Pancreas (tissue), 10 donors: ENCODE results near the gene ACTG2. TPM values are rescaled to one million over a fixed set of nuclear protein-coding genes. Genes with fewer than 3 reads are reported as not detected.

Experiments used
- ATAC-seq, 4 donors: fragments of 200-7000 bp; cut with Tn5 transposase; one replicate each; pipeline versions ENCODE4 v1.8.0 to v1.9.1; 2020; ENCODE audit warnings: mild to moderate bottlenecking in 4 of 4, moderate library complexity in 4 of 4
- DNase-seq, 6 donors: peaks; one replicate each; pipeline ENCODE4 v3.0.0-alpha.2; 2020
- FAIRE-seq: peaks from 2 replicates; lab custom pipeline; 2012; peaks lifted over from hg19 to GRCh38; lab: Jason Lieb, UNC
- H3K27ac ChIP-seq, 4 donors: fragments of 200-600 bp; sonication (generic); 1 replicate in 3 of 4; 2 replicates in 1 of 4; pipeline versions ENCODE4 v1.5.0 to v1.8.0; 2020
- H3K27me3 ChIP-seq, 4 donors: fragments of 200-600 bp; one replicate each; pipeline ENCODE4 v1.8.0; 2021
- H3K36me3 ChIP-seq, 3 donors: fragments of 200-600 bp; sonication (generic) in 1 of 3; one replicate each; pipeline versions ENCODE4 v1.5.0 to v1.8.0; 2020 to 2021
- H3K4me1 ChIP-seq, 3 donors: fragments of 200-600 bp; one replicate each; pipeline ENCODE4 v1.8.0; 2021
- H3K4me3 ChIP-seq, 4 donors: fragments of 200-600 bp; sonication (generic) in 2 of 4; one replicate each; pipeline versions ENCODE4 v1.5.0 to v1.8.0; 2020 to 2021
- H3K9me3 ChIP-seq, 4 donors: fragments of 200-600 bp; one replicate each; pipeline ENCODE4 v1.8.0; 2021
- WGBS, 2 donors: extraction: QIAGEN DNeasy Blood & Tissue Kit; methylation state at CpG; one replicate each; pipeline ENCODE4 v1.1.7; 2013; 5-methylcytosine and 5-hydroxymethylcytosine counted together
- intact Hi-C, 3 donors: fragments of 100-400 bp; cut with DNase I; formaldehyde crosslinking; loops; one replicate each; pipeline versions ENCODE4 v1.11.1 to v1.14.2; 2022
- polyA plus RNA-seq, 2 donors: library from polyadenylated mRNA; stranded (reverse); fragments of 200-250 nt; gene quantifications; one replicate each; pipeline ENCODE4 v1.2.3, GENCODE V29; 2013
- total RNA-seq, 6 donors: library from RNA; stranded (reverse); fragmentation: NEBNext Ultra II Directional in 4 of 6; extraction: Animal tissue kit (Norgen Biotek cat#: 25700) in 4 of 6; gene quantifications; one replicate each; pipeline versions ENCODE4 v1.2.1 to v1.2.4, GENCODE V29; 2021 to 2023
- TF ChIP-seq, protein P1 (sequence below), 4 donors: fragments of 200-600 bp; sonication (generic) in 3 of 4; IDR thresholded peaks; one replicate each; pipeline versions ENCODE4 v1.5.0 to v1.8.0; 2021; ENCODE audit warnings: antibody characterized with exemption in 4 of 4
- donor health status: healthy with polysubstance abuse.
- donor health status: DM: no; HTN: no; CAD: no; lungs with moderate emphysema.
- donor health status: DM: no; HTN: no; CAD: no.
- donor health status: control.
- donor health status: control.
- donor health status: Bipolar disorder and iron deficiency.
- donor health status: DM: yes; HTN: yes; CAD: no.
- donor health status: DM: no; HTN: no; CAD: no.
- donor health status: DM: no; HTN: no; CAD: no.
- donor health status: DM: yes; HTN: yes; CAD: no.

ACTG2 gene
- total and polyA plus RNA-seq, 8 donors = 0.28 to 76.3 (median 1.7) TPM

DNA sequence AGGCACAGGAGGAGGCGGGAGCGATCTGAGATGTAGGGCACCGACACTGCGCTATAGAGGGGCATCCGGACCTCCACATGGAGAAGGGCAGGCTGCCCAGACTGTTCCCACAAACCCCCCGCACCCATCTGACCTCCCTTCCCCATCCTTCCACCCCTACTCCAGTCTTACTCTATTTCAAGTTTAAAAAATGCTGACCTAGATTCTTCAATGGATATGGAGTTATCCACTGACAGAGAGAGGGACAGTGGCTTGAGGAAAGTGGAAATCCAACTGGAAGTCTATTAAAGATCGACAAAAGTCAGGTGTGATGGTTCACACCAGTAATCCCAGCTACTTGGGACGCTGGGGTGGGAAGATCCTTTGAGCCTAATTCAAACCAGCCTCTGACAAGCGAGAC lies 28.8 kb downstream of the ACTG2 start:
- no peak for FAIRE-seq
- H3K36me3 ChIP-seq = no peaks in the 10 kb centered on the region

GRCh38 chr2:73922681-73923080 lies 29.9 kb downstream of the ACTG2 start:
- TF ChIP-seq, protein P1, sequence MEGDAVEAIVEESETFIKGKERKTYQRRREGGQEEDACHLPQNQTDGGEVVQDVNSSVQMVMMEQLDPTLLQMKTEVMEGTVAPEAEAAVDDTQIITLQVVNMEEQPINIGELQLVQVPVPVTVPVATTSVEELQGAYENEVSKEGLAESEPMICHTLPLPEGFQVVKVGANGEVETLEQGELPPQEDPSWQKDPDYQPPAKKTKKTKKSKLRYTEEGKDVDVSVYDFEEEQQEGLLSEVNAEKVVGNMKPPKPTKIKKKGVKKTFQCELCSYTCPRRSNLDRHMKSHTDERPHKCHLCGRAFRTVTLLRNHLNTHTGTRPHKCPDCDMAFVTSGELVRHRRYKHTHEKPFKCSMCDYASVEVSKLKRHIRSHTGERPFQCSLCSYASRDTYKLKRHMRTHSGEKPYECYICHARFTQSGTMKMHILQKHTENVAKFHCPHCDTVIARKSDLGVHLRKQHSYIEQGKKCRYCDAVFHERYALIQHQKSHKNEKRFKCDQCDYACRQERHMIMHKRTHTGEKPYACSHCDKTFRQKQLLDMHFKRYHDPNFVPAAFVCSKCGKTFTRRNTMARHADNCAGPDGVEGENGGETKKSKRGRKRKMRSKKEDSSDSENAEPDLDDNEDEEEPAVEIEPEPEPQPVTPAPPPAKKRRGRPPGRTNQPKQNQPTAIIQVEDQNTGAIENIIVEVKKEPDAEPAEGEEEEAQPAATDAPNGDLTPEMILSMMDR (IDR thresholded peaks at IDR 0.05) = no peak
- no peak for DNase-seq
- no peak for ATAC-seq

More for the DNA sequence above, 28.8 kb downstream of the ACTG2 start:
- TF ChIP-seq, protein P1 (IDR thresholded peaks at IDR 0.05) = no peak
- Histone ChIP-seq H3K4me3 (no peak overlapping the region), H3K9me3 (no peaks in the 10 kb centered on the region), H3K4me1 (peaks cover 0 to 5% (median 0%) of the 10 kb centered on the region in 3 donors), H3K27me3 (no peaks in the 10 kb centered on the region), H3K27ac (no peak overlapping the region)
- DNase-seq (no peak), ATAC-seq (no peak)
- intact Hi-C loops = no loop called here
- WGBS, 2 donors = 78 to 81% methylated on average over 9 of the region's 9 CpGs

GRCh38 chr2:73925033-73925704 lies 32.4 kb downstream of the ACTG2 start:
- H3K4me1 ChIP-seq = peaks cover 17 to 22% (median 18%) of the 10 kb centered on the region in 3 donors
- intact Hi-C loops = no loop called here
- TF ChIP-seq, protein P1 (IDR thresholded peaks at IDR 0.05) = no peak
- FAIRE-seq = no peak
- H3K9me3 ChIP-seq = no peaks in the 10 kb centered on the region
- 82 to 83% methylated on average over 7 of the region's 7 CpGs for WGBS, 2 donors
- no peak overlapping the region for H3K4me3 ChIP-seq
- H3K36me3 ChIP-seq = no peaks in the 10 kb centered on the region
- DNase-seq = no peak
- no peak overlapping the region for H3K27ac ChIP-seq
- no peaks in the 10 kb centered on the region for H3K27me3 ChIP-seq
- ATAC-seq = no peak

More at GRCh38 chr2:73922681-73923080, 29.9 kb downstream of the ACTG2 start:
- no peak for FAIRE-seq
- H3K4me1 ChIP-seq = peaks cover 5 to 10% (median 5%) of the 10 kb centered on the region in 3 donors
- no peak overlapping the region for H3K27ac ChIP-seq
- intact Hi-C loops = no loop called here
- H3K4me3 ChIP-seq = no peak overlapping the region
- WGBS, 2 donors = 35 to 49% methylated on average over 5 of the region's 5 CpGs
- no peaks in the 10 kb centered on the region for H3K9me3 ChIP-seq
- H3K36me3 ChIP-seq = no peaks in the 10 kb centered on the region
- no peaks in the 10 kb centered on the region for H3K27me3 ChIP-seq

- peak in 1 of 6 donors; percentile 32 for DNase-seq
- H3K36me3 ChIP-seq = no peaks in the 10 kb centered on the region
- no peaks in the 10 kb centered on the region for H3K9me3 ChIP-seq
- H3K4me3 ChIP-seq = peak overlapping the region in 3 of 4 donors; percentile 70 to 88 (median 87)
- TF ChIP-seq, protein P1 (IDR thresholded peaks at IDR 0.05) = no peak
- intact Hi-C loops = no loop called here
- no peak for FAIRE-seq
- peaks cover 17 to 24% (median 18%) of the 10 kb centered on the region in 3 donors for H3K4me1 ChIP-seq
- no peaks in the 10 kb centered on the region for H3K27me3 ChIP-seq
- peak in 3 of 4 donors; percentile 5 to 27 (median 23) for ATAC-seq
- H3K27ac ChIP-seq = peak overlapping the region; percentile 87 to 98 (median 96)
- WGBS, 2 donors = 56 to 66% methylated on average over 13 of the region's 13 CpGs
Measured at GRCh38 chr2:73925853-73926492, 33.2 kb downstream of the ACTG2 start.
